ENCODE data around the gene EYA3.
"Not testable (repeated sequence)": the region's sequence is repeated elsewhere in the genome, so short reads cannot be mapped to it uniquely, and the experiment has no call there.

The EYA3 gene

DNA sequence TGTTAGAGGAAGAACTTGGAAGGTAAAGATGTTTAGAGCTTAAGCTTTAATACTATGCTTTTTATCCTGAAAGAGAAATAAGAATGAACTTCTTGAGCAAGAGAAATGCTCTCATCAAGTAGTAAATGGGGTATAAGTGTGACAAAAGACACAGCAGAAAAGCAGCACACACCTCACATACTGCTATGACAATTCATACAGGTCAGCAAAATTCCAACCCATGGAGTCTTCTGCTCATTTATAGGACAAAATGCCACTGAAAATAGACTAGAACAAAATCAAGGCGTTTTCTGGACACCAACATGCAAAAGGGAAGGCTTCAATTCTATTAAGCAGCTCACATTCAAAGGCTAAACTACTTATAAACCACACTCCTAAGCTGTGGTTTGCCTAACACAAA is 61.2 kb downstream of the EYA3 start:
- no peak for DNase-seq

DNA sequence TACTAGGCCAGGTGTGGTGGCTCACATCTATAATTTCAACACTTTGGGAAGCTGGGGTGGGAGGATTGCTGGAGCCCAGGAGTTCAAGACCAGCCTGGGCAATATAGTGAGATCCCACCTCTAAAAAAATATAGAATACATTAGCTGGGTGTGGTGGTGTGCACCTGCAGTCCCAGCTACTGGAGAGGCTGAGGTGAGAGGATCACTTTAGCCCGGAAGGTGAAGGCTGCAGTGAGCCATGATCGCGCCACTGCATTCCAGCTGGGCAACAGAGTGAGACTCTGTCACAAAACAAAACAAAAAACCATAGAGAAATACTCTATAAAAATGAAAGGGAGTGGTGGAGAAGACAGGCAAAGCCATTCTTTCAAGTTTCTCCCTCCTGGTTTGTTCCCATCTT is 62.1 kb downstream of the EYA3 start:
- DNase-seq = no peak

DNA sequence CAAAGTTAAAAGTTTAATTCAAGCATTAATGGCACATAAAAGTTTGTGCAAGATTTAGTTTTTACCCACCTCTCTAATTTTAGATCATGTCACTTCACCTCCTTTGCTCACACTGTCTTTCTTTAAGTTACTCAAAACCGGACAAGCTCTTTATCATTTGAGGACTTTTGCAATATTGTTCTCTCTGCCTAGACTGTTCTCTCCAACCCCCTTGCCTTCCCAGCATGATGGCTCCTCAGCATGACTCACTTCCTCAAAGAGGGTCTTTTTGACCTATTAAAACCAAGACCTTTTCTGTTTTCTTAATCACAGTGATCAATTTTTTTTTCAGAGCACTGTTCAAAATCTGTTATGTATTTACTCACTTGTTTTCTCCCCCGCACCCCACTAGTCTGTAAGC is 67.3 kb downstream of the EYA3 start:
- DNase-seq = no peak

GRCh38 chr1:28010969-28011368 is 77.4 kb downstream of the EYA3 start:
- DNase-seq = no peak

GRCh38 chr1:28003117-28003516 is 85.3 kb downstream of the EYA3 start:
- DNase-seq = not testable (repeated sequence)

- no peak for DNase-seq
Observed at GRCh38 chr1:28002600-28002999, 85.8 kb downstream of the EYA3 start.

GRCh38 chr1:27999055-27999454 is 89.4 kb downstream of the EYA3 start:
- DNase-seq = no peak

DNA sequence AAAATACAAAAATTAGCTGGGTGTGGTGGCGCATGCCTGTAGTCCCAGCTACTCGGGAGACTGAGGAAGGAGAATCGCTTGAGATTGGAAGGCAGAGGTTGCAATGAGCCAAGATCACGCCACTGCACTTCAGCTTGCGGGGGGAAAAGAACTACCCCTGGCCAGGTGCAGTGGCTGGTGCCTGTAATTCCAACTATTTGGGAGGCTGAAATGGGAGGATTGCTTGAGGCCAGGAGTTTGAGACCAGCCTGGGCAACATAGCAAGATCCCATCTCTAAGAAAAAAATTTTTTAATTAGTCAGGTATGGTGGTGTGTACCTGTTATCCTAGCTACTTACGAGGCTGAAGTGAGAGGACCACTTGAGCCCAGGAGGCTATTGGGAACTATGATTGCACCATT is 93.9 kb downstream of the EYA3 start:
- not testable (repeated sequence) for DNase-seq

- no peak for DNase-seq
Observed at GRCh38 chr1:27994060-27994459, 94.3 kb downstream of the EYA3 start.

DNA sequence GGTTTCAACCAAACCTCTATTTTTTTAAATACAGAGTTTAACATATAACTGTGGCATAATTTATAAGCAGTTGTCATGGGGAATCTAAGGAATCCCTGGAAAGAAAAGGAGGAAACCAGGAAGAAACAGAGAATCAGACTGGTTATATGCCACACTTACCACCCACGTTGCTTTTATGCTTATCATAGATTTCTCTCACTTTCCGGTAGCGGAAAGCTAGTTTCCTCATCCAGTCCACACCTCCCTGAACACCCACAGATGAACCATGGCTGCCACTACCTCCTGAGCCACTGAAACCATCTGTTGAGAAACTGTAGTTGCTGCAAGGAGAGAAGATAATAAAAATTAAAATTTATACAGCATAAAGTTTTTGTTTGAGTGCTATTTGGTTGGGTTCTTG is 95.2 kb downstream of the EYA3 start:
- peak; percentile 16 for DNase-seq

DNA sequence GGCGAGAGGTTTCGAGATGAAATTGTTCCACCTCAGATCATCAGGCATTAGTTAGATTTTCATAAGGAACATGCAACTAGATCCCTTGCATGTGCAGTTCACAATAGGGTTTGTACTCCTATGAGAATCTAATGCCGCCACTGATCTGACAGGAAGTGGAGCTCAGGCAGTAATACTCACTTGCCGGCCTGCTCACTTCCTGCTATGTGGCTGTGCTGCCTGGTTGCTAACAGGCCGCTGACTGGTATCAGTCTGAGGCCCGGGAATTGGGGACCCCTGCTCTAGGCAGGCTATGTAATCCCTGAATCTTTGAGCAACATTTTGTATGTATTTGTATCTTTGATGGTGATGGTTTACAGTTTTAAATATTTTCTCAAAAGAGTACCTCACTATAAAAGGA is 96.1 kb downstream of the EYA3 start:
- DNase-seq = peak; percentile 38

DNA sequence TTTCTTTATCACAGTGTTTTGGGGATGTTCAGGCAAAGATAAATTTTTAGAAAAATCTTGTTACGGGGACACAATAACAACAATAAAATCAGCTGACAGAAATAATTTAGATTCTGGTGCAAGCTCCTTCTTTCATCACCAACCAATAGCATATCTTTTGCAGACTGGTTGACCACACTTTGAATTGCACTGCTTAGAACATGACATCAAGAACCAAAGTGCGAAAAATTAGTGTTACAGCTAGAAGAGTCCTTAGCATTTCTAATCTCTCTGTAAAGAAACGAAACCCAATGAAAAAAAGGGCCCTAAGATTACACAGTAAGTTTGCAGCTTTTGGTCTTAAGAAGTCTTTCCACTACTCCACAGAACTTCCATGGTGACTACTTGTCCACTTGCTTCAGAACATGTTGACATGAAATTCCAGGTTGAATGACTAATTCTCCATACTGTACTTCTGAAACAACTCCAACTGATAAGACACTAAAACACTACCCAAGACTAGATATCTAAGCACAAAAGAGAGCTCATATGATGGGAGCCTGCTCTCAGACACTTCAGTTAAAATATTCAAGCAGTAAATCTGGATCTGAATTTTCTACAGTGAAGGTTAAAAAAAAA is 97.4 kb downstream of the EYA3 start:
- no peak for DNase-seq

- no peak for DNase-seq
Observed at GRCh38 chr1:27981145-27981544, 107.3 kb downstream of the EYA3 start.

DNA sequence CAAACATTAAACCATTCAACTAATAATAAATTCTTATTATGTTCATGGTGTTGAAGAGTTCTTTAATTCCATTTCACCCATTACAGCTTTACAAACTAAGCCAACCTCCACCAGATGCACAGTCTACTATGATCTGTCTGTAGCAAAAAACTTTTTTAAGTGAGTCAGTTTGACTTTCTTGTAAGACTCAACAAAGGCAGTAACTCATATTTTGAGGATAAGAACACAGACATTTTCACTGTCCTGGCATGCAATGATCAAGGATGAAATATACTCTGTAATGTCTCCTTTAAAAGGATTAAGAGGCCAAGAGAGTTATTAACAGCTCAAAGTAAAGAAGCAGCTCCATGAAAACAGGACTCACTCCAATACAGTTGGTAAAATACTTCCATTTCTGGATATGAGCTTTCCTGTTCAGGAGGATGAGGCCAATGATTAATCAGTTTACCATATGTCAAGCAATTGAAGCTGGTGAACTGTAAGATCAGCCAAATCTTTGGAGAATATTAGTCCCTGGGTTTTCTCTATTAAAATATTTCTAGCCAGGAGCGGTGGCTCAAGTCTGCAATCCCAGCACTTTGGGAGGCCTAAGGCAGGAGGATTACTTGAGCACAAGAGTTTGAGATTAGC is 108.1 kb downstream of the EYA3 start:
- DNase-seq = no peak

GRCh38 chr1:27979859-27980201 is 108.6 kb downstream of the EYA3 start:
- no peak for DNase-seq

DNA sequence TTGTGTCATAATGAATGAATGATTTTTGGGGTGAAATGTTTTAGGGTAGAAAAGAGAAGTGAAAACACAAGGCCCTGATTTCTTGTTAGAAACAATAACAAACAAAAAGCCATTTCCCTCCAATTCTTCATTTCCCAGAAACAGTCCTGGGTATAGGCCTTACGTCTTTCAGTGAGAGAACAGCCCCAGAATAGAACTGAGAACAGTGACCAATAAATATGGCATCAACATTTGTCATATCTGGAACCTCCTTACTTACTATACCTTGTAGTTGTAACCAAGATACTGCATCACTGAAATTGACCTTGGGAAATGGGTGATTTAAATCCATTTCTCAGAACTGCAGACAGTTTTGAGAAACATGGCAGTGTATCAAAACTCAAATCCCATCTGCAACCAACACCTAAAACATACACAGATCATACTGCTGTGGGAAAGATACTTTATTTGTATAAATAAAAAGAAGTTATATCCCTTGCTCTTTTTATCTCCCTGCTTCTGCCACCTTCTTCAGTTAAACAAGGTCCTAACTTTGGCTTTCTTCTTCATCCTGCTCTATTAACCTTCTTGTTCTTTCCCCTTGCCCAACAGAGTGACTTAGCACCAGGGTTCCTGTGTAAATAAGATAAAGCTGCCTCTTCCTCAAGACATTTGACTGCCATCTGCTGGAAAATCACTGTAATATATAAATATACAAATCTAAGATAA is 109.1 kb downstream of the EYA3 start:
- DNase-seq = no peak

GRCh38 chr1:27974417-27974781 is 114.0 kb downstream of the EYA3 start:
- DNase-seq = no peak

DNA sequence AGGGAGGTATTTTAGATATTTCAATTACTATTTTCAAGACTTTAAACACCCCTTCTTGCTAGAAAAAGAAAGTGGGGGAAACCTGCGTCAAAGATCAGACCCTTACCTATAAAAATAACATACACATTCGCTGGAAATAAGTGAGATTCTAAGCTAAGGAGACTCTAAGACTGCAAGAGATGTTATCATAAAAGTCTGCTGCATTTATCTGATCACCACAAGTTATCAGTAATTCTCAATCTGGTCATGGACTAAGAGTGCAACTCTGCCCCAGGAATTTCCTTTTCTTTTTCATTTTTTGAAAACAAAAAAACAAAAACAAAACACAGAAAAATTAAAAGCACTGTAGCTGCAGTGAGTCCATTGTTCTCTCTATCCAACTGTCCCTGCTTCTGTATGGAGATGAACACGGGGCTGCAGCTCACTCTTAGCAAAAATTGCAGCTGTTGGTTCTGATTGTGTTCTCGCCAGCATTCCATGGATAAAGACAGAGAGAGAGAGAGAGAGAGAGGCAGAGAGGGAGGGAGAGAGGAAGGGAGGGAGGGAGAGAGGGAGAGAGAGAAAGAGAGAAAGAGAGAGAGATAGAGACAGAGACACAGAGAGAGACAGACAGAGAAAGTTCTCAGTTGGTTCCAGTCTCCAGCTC is 114.5 kb downstream of the EYA3 start:
- DNase-seq = no peak

DNA sequence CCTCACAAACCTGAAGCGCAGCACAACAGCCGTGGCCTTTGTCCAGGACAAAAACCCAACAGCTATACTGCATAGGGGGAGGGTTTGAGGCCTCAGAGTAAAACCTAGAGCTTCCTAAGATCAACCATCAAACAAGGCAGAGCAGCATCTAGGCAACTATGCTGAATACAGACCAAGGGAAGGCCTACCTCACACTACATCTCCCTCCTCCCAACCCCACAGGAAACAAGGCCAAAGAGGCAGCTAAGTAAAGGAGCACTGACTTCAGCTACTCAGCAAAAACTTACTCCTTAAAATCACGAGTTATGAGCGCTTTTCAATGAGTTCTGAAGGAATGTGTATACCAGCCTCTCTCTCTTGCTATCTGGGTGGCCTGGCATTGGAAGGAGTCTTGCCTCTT is 116.3 kb downstream of the EYA3 start:
- no peak for DNase-seq

DNA sequence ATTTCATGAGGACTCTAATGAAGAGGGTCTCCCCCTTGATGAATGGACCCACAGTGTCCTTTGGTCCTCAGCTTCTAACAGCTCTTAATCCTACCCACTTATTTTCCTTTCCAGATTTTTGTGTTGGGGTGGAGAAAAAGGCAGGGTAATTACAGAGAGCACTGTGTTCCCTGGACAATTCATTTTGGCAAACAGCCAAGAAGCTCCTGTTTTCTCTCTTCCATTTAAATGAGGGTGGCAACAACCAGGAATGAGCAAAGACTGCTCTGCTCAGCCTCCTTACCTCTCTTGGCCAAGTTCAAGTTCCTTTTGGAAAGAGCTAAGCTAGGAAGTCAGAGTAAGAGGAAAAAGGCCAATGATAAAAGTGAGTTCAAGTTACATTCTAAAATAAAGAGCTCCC is 116.7 kb downstream of the EYA3 start:
- DNase-seq = no peak

- no peak for DNase-seq
Observed at GRCh38 chr1:27970401-27970800, 118.0 kb downstream of the EYA3 start.

- peak; percentile 14 for DNase-seq
Observed at GRCh38 chr1:27968692-27969091, 119.7 kb downstream of the EYA3 start.

GRCh38 chr1:27967884-27968466 is 120.4 kb downstream of the EYA3 start:
- DNase-seq = no peak

All from stimulated activated CD4-positive, alpha-beta T cell treated with anti-CD3 and anti-CD28 coated beads, Interleukin-1b, Interleukin-23, amount 100 ng/mL, for 48 hours (primary cell).